Stimulated activated CD8-positive, alpha-beta memory T cell treated with anti-CD3 and anti-CD28 coated beads, Interleukin-4, amount 100 ng/mL, for 1 hour (primary cell): ENCODE measurements around the gene OR8G1.
"Not testable (repeated sequence)": the region's sequence is repeated elsewhere in the genome, so short reads cannot be mapped to it uniquely, and the experiment has no call there.

Experiments used
- DNase-seq, 2 donors: peaks; one replicate each; pipeline ENCODE4 v3.0.0-alpha.2; 2020; ENCODE audit warnings: low read depth in 2 of 2, low spot score in 1 of 2

The OR8G1 gene

GRCh38 chr11:124233376-124233775 is 7.5 kb upstream of the OR8G1 start:
- no peak for DNase-seq

GRCh38 chr11:124238512-124238911 is 2.4 kb upstream of the OR8G1 start:
- no peak for DNase-seq

GRCh38 chr11:124249869-124250268 is 9.0 kb downstream of the OR8G1 start:
- not testable (repeated sequence) for DNase-seq

GRCh38 chr11:124256076-124256475 is 15.2 kb downstream of the OR8G1 start, which contains the start of gene OR8G5:
Gene OR8G5, plus strand, starts transcription at chr11:124256376. Its CDS starts 8,556 bp downstream, at chr11:124264932.
- no peak for DNase-seq

GRCh38 chr11:124265041-124265440 is 24.1 kb downstream of the OR8G1 start:
- not testable (repeated sequence) for DNase-seq

- not testable (repeated sequence) for DNase-seq
Observed at GRCh38 chr11:124270886-124271285, 30.0 kb downstream of the OR8G1 start.

- DNase-seq, result no peak
Observed at GRCh38 chr11:124274000-124274399, 33.1 kb downstream of the OR8G1 start.

GRCh38 chr11:124276081-124276480 is 35.2 kb downstream of the OR8G1 start:
- DNase-seq, result no peak

GRCh38 chr11:124277207-124277606 is 36.3 kb downstream of the OR8G1 start:
- DNase-seq, result no peak

GRCh38 chr11:124277804-124278203 is 36.9 kb downstream of the OR8G1 start:
- no peak for DNase-seq

- DNase-seq, result no peak
Observed at GRCh38 chr11:124278261-124278660, 37.4 kb downstream of the OR8G1 start.

- no peak for DNase-seq
Observed at GRCh38 chr11:124285610-124286344, 44.9 kb downstream of the OR8G1 start.

- DNase-seq, result no peak
Observed at GRCh38 chr11:124294687-124295086, 53.8 kb downstream of the OR8G1 start.

GRCh38 chr11:124296016-124296415 is 55.1 kb downstream of the OR8G1 start:
- no peak for DNase-seq

GRCh38 chr11:124297921-124298320 is 57.0 kb downstream of the OR8G1 start:
- DNase-seq, result no peak

GRCh38 chr11:124301548-124301947 is 60.7 kb downstream of the OR8G1 start:
- no peak for DNase-seq

GRCh38 chr11:124302347-124303125 is 61.6 kb downstream of the OR8G1 start:
- DNase-seq, result no peak
